GM23338 (cell line): ENCODE results near the gene POU2F3. TPM values are rescaled to one million over a fixed set of nuclear protein-coding genes. Genes with fewer than 3 reads are reported as not detected.

Experiments
- ATAC-seq: fragments of 200-7000 bp; cut with Tn5 transposase; 3 replicates; pipeline ENCODE4 v1.9.1; 2020
- DNase-seq: peaks from one replicate; pipeline ENCODE4 v3.0.0-alpha.2; 2015; ENCODE audit warnings: low spot score
- H2AFZ ChIP-seq: fragments of 200-600 bp; sonication (generic); 2 replicates; pipeline ENCODE4 v1.8.0; 2016; ENCODE audit warnings: antibody characterized with exemption, mild to moderate bottlenecking, moderate library complexity
- H3F3A ChIP-seq: fragments of 200-600 bp; sonication (generic); replicated peaks from 2 replicates; pipeline ENCODE4 v1.8.0; 2017; ENCODE audit warnings: antibody characterized with exemption, mixed run types, low read depth
- H3K27ac ChIP-seq: fragments of 200-600 bp; sonication (generic); 2 replicates; pipeline ENCODE4 v1.6.1; 2016; ENCODE audit warnings: low read depth
- H3K27me3 ChIP-seq: fragments of 200-600 bp; sonication (generic); 2 replicates; pipeline ENCODE4 v1.8.0; 2016; ENCODE audit warnings: mild to moderate bottlenecking, mixed run types, moderate library complexity; ENCODE audit not compliant: insufficient read depth
- H3K36me3 ChIP-seq: fragments of 200-600 bp; sonication (generic); 2 replicates; pipeline ENCODE4 v1.8.0; 2016; ENCODE audit warnings: mild to moderate bottlenecking; ENCODE audit not compliant: insufficient read depth
- H3K4me1 ChIP-seq: fragments of 200-600 bp; sonication (generic); 2 replicates; pipeline ENCODE4 v1.8.0; 2016; ENCODE audit warnings: mild to moderate bottlenecking, moderate library complexity; ENCODE audit not compliant: insufficient read depth
- H3K4me2 ChIP-seq: fragments of 200-600 bp; sonication (generic); 2 replicates; pipeline ENCODE4 v1.7.1; 2017; ENCODE audit warnings: mixed run types
- H3K4me3 ChIP-seq: fragments of 200-600 bp; sonication (generic); 2 replicates; pipeline ENCODE4 v1.6.1; 2016; ENCODE audit warnings: mixed run types
- H3K79me2 ChIP-seq: fragments of 200-600 bp; sonication (generic); replicated peaks from 2 replicates; pipeline ENCODE4 v1.8.0; 2017; ENCODE audit warnings: mild to moderate bottlenecking; ENCODE audit not compliant: insufficient read depth
- H3K9me2 ChIP-seq: fragments of 200-600 bp; sonication (generic); 2 replicates; pipeline ENCODE4 v1.8.0; 2017; ENCODE audit not compliant: insufficient read depth
- H4K20me1 ChIP-seq: fragments of 200-600 bp; sonication (generic); replicated peaks from 2 replicates; pipeline ENCODE4 v1.8.0; 2017; ENCODE audit warnings: mild to moderate bottlenecking; ENCODE audit not compliant: insufficient read depth
- H3K27ac Mint-ChIP-seq: 2 replicates; pipeline ENCODE4 v1.8.0; 2020; ENCODE audit warnings: inconsistent platforms, mild to moderate bottlenecking, moderate library complexity, mixed read lengths
- H3K27me3 Mint-ChIP-seq: 3 replicates; pipeline ENCODE4 v1.8.0; 2022; ENCODE audit warnings: low read depth, mild to moderate bottlenecking, moderate library complexity, mixed read lengths, inconsistent platforms; ENCODE audit not compliant: insufficient read depth, poor library complexity
- H3K36me3 Mint-ChIP-seq: 3 replicates; pipeline ENCODE4 v1.8.0; 2021; ENCODE audit warnings: low read depth, mild to moderate bottlenecking, inconsistent platforms, moderate library complexity, mixed read lengths
- H3K4me1 Mint-ChIP-seq: 3 replicates; pipeline ENCODE4 v1.8.0; 2020; ENCODE audit warnings: mild to moderate bottlenecking, inconsistent platforms, mixed read lengths
- H3K4me3 Mint-ChIP-seq: 3 replicates; pipeline ENCODE4 v1.8.0; 2021; ENCODE audit warnings: moderate library complexity, mild to moderate bottlenecking, inconsistent platforms, mixed read lengths
- H3K9me3 Mint-ChIP-seq: 3 replicates; pipeline ENCODE4 v1.8.0; 2020; ENCODE audit warnings: moderate library complexity, mild to moderate bottlenecking, inconsistent platforms, mixed read lengths
- NANOG ChIP-seq: IDR thresholded peaks from 2 replicates; pipeline ENCODE4 v1.6.1; 2016; ENCODE audit warnings: antibody characterized with exemption, borderline replicate concordance
- POLR2AphosphoS5 ChIP-seq: IDR thresholded peaks from 2 replicates; pipeline ENCODE4 v1.6.1; 2016; ENCODE audit warnings: antibody characterized with exemption, low read depth
- ZNF462 ChIP-seq: fragments of 250-450 bp; sonication (Bioruptor Pico); IDR thresholded peaks from 2 replicates; pipeline ENCODE4 v1.5.0; 2020; ENCODE audit warnings: mild to moderate bottlenecking, moderate library complexity
- polyA plus RNA-seq: library from polyadenylated mRNA; unstranded; fragments of >200 nt; fragmentation: Nextera tagmentation; extraction: Ambion mirVana; gene quantifications from 2 replicates; pipeline ENCODE4 v1.2.1, GENCODE V29; 2016
- total RNA-seq: library from RNA; depleted of rRNA; stranded (reverse); fragments of >200 nt; shearing (Covaris generic); gene quantifications from 2 replicates; pipeline ENCODE4 v1.2.3, GENCODE V29; 2014

The POU2F3 gene
- total and polyA plus RNA-seq, 2 experiments from 2014 or later: 0.45 to 0.79 TPM

GRCh38 chr11:120235024-120235628 lies 4.8 kb upstream of the POU2F3 start (continued):
- no peak for TF ChIP-seq ZNF462 (CRISPR knock-in tag)

GRCh38 chr11:120236169-120237107 lies 3.5 kb upstream of the POU2F3 start:
- H4K20me1 ChIP-seq: no peaks in the 10 kb centered on the region
- H3K4me3 ChIP-seq: no peak overlapping the region
- Mint-ChIP-seq H3K4me3 (no peak overlapping the region), H3K9me3 (no peaks in the 10 kb centered on the region), H3K27ac (peak overlapping the region; percentile 99), H3K4me1 (peaks cover 26% of the 10 kb centered on the region), H3K36me3 (no peaks in the 10 kb centered on the region; the same call in 2 of the 3 replicates), H3K27me3 (peaks cover 27% of the 10 kb centered on the region)
- H3K79me2 ChIP-seq: no peaks in the 10 kb centered on the region
- ATAC-seq (peak; percentile 30), DNase-seq (peak; percentile 40)
- no peaks in the 10 kb centered on the region for H3K9me2 ChIP-seq
- peaks cover 11% of the 10 kb centered on the region; the same call in 1 of the 2 replicates for H3K4me1 ChIP-seq
- no peaks in the 10 kb centered on the region for H3F3A ChIP-seq
- H3K27ac ChIP-seq: no peak overlapping the region
- H2AFZ ChIP-seq: no peak overlapping the region
- H3K27me3 ChIP-seq: peaks cover 42% of the 10 kb centered on the region
- no peaks in the 10 kb centered on the region for H3K36me3 ChIP-seq
- H3K4me2 ChIP-seq: no peak overlapping the region
- TF ChIP-seq NANOG (no peak), ZNF462 (CRISPR knock-in tag) (peak; percentile 64; the same call in 1 of the 2 replicates), POLR2AphosphoS5 (peak; percentile 78)
